GM19328 (cell line): ENCODE data around the gene ARID5B.
A peak's percentile ranks its signal among the peaks of the same experiment; 100 is the strongest.

Experiments used
- ATAC-seq: cut with Tn5 transposase; IDR thresholded peaks from one replicate; pipeline ENCODE4 v1.9.1; 2021; ENCODE audit warnings: mild to moderate bottlenecking, moderate library complexity; ENCODE audit not compliant: unreplicated experiment

Gene ARID5B

DNA sequence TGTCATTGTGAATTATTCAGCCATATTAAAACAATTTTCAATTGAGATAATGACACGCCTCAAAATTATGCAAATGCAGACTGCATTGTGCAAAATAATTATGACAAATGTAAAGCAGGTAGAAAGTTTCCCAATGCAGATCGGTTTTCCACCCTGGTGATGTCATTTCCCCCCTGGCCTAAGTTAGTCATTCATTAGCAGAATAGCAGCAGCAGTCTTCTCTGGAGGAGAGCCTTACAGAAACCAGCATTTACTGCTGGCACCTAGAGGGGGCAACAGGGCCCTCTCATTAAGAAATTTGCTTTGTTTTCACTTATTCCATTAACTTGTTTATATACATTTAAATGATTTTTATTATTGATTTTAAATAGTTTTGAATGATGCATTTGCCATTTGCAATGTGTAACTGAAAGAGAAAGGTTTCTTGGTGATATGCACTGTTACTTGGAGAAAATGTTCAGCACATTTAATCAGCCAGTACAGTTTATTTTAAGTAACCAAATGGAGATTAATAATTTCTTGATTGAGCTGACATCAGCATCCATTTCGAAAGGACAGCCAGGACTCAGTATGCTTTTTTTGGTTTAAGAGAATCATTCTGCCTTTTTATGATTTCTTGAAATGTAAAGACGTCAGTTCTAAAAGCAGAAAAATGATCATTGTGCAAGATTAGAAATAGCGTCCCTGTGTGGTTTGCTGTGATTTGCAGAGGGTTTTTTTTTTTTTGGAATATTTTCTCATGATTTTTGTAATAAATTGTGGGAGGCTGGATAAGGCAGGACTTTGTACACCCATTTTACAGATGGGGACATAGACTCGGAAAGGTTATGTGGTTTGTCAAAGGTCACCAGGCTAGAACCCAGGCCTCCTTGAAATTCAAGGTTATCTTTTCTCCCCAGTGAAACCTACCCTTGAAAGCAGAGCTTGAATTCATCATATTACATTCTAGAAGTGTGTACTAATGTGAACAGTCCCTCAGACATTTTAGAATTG lies 3.5 kb downstream of the ARID5B start:
- peak; percentile 29 for ATAC-seq

- ATAC-seq: no peak
These were observed 4.5 kb downstream of the ARID5B start for GRCh38 chr10:61905837-61906561.

DNA sequence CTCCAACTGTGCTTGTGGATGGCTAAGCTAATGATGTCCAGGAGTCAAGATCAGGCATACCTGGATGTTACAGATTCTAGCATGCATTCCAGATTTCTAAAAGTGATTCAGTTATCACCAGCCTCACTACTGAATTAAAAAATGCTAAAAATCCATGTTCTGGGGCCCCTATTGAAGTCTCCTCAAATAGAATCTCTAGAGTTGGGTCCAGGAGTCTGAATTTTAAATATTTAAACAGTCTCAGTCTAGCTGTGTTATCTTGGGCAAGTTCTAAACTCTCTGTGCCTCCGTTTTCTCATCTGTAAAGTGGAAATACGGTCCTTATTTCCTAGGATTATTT lies 5.0 kb downstream of the ARID5B start:
- ATAC-seq: no peak

GRCh38 chr10:61907011-61907410 lies 5.5 kb downstream of the ARID5B start:
- no peak for ATAC-seq

GRCh38 chr10:61907587-61907986 lies 6.1 kb downstream of the ARID5B start:
- ATAC-seq: no peak

DNA sequence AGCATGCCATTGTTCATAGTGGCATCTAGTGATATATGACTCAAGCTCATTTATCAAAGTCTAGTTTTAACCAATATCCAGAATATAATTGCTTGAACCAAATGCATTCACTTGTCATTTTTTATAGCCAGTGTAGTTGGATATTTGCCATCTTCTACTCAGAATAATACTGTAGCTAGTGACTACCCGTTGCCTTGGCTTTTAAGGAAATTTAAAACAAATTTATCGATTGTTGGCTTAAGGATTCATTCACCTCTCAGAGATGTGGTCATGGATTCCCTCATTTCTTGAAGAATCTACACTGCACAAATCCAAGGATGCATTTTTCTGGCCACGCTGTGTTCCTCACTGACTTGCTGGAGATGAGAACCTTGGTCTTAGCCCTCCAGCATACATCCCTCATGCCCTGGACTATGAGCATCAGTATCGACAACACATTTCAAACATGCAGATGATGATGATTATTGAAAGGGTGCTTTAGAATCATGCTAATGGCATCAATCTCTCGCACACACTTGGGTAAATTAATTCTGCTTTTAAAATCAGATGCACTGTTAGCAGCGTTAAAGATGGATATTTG lies 8.8 kb downstream of the ARID5B start:
- ATAC-seq: no peak

GRCh38 chr10:61910894-61911293 lies 9.4 kb downstream of the ARID5B start:
- no peak for ATAC-seq

DNA sequence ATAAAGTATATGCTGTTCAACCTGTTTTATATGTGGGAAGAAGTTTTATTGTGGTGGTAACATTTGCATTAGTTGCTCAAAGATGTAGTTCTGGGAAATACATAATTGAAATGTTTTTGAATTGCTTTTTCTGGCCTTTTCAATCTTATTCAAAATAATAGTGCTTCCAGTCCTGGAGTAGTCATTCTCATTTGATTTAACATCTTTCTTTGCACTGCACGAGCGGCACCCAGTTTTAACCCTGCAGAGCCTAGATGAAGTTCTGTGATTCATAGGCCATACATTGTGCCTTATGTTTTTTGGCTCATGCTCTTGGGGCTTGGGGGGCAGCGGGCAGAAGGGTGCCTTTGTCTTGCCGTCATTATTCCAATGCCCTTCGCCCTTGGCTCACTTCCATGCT lies 9.9 kb downstream of the ARID5B start:
- no peak for ATAC-seq

DNA sequence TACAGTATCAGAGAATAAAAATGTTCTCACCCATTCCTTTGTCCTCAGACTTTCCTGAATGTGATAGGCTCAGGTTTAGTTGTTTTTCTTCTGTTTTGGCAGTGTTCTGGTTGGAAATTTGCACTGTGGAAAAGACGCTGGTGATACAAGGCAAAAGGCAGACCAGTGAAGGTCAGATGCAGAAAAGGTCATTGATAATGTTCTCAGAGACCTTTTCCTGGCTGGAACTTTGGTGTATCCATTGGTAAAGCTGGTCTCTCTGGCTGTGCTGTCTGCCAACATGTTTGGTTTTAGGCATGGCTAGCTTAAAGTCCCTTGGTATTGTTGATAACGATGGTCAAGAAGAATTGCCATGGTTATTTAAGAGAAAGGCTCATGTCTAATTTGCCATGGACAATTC lies 11.5 kb downstream of the ARID5B start:
- no peak for ATAC-seq

DNA sequence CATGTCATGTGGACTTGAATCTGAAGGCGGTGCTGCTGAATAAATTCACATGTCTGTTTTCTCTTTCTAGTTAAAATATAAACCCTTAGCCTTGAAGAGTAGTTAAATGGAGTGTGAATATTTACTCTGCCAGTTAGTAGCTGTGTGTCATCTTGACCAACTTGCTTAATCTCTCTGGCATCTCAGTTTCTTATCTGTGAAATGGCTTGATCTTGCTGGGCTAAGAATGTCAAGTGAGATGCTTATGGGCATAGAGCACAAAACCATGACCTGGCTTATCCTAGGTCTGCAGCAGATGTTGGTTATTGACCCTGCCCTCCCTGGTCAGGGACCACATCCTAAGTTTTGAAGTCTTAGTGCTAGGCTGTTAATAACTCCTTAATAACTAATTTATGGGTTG lies 16.6 kb downstream of the ARID5B start:
- no peak for ATAC-seq

DNA sequence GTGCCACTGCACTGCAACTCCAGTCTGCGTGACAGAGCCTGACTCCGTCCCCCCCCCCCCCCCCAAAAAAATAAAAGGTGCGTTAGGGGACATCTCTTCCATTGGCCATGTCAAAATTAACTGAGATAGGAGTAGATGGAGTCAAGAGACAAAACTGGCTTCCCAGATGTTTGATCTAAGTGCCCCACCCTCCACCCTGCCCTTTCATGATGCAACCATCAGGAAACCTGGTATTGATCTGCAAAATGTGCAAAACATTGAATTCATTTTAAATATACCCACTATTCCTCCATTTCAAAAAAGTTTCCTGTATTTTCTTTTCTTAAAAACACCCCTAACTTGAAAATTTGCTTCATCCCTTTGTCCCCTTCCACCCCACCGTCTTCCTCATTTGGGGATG lies 17.5 kb downstream of the ARID5B start:
- ATAC-seq: no peak

DNA sequence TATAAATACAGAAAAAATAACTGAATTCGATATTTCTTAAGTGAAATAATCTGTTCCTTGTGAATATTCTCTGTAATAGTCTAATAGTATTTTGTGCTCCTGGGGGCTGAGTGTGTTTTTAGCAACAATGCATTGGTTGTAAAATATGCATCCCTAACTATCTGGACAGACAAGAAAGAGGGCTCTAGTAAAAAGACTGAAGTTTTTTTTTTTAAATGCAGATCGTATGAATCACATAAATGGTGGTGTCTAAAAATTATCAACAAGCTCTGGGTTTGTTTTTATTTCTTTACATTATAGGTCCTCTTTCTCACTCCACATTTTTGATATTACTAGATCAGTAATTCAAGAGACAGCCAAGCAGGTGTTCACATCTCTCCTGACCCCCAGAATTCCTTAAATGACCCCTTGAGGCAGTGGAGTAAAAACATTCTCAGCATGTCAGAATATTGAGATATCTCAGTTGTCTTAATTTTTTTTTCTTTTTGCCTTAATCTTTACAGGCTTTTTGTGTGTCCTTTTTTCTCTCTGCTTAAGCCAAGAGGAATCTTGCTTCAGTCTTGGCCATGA lies 18.2 kb downstream of the ARID5B start:
- ATAC-seq: no peak

- no peak for ATAC-seq
These were observed 19.6 kb downstream of the ARID5B start for GRCh38 chr10:61921143-61921542.

- ATAC-seq: no peak
These were observed 21.9 kb downstream of the ARID5B start for GRCh38 chr10:61923210-61923949.

- no peak for ATAC-seq
These were observed 22.4 kb downstream of the ARID5B start for GRCh38 chr10:61923950-61924274.

DNA sequence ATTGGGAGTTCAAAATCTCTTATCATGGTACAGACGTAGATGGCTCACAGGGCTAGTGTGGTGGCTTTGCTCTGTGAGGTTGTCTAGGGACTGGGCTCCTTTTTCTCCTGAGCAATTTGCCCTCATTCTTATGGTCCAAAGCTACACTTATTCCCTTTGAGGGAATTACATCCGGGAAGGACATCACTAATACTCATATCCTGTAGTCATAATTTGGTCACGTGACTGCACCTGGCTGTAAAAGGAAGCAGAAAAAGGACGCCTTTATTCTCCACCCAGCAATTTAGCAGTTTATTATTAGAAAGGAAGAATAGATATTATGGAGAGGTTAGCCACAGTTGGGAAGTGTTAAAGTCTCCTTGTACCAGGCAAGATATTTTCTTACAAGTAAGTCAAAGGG lies 28.1 kb downstream of the ARID5B start:
- ATAC-seq: no peak

- no peak for ATAC-seq
These were observed 30.3 kb downstream of the ARID5B start for GRCh38 chr10:61931620-61932332.

DNA sequence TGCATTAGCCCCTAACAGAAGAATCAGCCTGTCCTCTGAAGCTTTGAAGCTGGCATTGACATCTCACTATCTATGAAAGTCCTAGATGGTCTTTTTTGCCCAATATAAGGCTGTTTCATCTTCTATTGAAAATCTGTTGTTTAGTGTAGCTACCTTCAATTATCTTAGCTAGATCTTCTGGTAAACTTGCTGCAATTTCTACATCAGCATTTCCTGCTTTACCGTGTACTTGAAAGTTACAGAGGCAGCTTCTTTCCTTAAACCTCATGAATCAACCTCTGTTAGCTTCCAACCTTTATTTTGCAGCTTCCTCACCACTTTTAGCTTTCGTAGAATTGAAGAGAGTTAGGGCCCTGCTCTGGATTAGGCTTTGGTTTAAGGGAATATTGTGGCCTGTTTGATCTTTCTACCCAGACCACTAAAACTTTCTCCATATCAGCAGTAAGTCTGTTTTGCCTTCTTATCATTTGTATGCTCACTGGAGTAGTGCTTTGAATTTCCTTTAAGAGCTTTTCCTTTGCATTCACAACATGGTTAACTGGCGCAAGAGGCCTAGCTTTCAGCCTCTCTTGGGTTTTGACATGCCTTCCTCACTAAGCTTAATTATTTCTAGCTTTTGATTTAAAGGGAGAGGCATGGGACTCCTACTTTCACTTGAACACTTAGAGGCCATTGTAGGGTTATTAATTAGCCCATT lies 32.5 kb downstream of the ARID5B start:
- ATAC-seq: no peak

DNA sequence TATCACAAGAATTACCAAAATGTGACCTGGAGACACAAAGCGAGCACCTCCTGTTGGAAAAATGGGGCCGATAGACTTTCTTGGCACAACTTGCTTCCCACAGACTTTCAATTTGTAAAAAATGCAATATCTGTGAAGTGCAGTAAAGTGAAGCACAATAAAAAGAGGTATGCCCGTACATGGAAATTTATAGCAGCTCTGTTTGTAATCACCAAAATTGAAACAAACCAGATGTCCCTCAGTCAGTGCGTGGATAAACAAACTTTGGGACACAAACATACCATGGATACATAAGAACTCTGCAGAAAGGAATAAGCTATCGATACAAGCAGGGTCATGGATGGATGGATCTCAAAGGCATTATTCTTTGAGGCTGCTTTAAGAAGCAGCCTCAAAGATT lies 33.6 kb downstream of the ARID5B start:
- no peak for ATAC-seq

GRCh38 chr10:61936770-61937169 lies 35.3 kb downstream of the ARID5B start:
- ATAC-seq: no peak
